Panc1 (cell line): Measurements from ENCODE around the gene ZBTB1. TPM values are rescaled to one million over a fixed set of nuclear protein-coding genes. Genes with fewer than 3 reads are reported as not detected.

ENCODE experiments used
- ATAC-seq: fragments of 200-7000 bp; cut with Tn5 transposase; 2 replicates; pipeline ENCODE4 v1.9.1; 2020; ENCODE audit warnings: mild to moderate bottlenecking, moderate library complexity
- BruUV-seq: library from RNA; stranded (reverse); fragments of 400-500 nt; replicated peaks from 2 replicates; lab custom pipeline; 2021; lab: Mats Ljungman, UMichigan
- CTCF ChIA-PET: fragments of 300-600 bp; sonication (Branson Sonifier 250); formaldehyde crosslinking; loops from one replicate; lab custom pipeline; 2022; ENCODE audit warnings: antibody characterized with exemption; lab: Charles Lee
- POLR2A ChIA-PET: fragments of 300-600 bp; sonication (Branson Sonifier 250); formaldehyde crosslinking; loops from one replicate; lab custom pipeline; 2022; ENCODE audit warnings: antibody characterized with exemption; lab: Charles Lee
- DNase-seq: peaks from one replicate; pipeline ENCODE4 v3.0.0-alpha.2; 2010; ENCODE audit warnings: low read depth, low spot score
- H3K27ac ChIP-seq: 2 replicates; pipeline ENCODE4 v1.5.1; 2011; ENCODE audit warnings: mild to moderate bottlenecking, low read length, inconsistent platforms
- H3K27me3 ChIP-seq: fragments of 200-500 bp; sonication (Bioruptor generic); 2 replicates; pipeline ENCODE4 v1.6.0; 2014; ENCODE audit warnings: low read length, inconsistent platforms; ENCODE audit not compliant: control insufficient read depth, insufficient read depth
- H3K36me3 ChIP-seq: fragments of 200-500 bp; sonication (Bioruptor generic); 2 replicates; pipeline ENCODE4 v1.5.1; 2014; ENCODE audit warnings: inconsistent platforms, mild to moderate bottlenecking, low read length, moderate library complexity; ENCODE audit not compliant: control insufficient read depth, insufficient read depth
- H3K4me1 ChIP-seq: 2 replicates; pipeline ENCODE4 v1.5.1; 2011; ENCODE audit warnings: inconsistent platforms, mild to moderate bottlenecking, low read length, moderate library complexity; ENCODE audit not compliant: control insufficient read depth, insufficient read depth
- H3K4me3 ChIP-seq, 2 experiments: 2 replicates each; pipeline ENCODE4 v1.5.1; 2011 to 2012; ENCODE audit warnings: low read depth in 2 of 2, low read length in 2 of 2, mild to moderate bottlenecking in 2 of 2, inconsistent platforms in 1 of 2, moderate library complexity in 1 of 2
- H3K9me3 ChIP-seq: fragments of 200-500 bp; sonication (Bioruptor generic); 2 replicates; pipeline ENCODE4 v1.5.1; 2014; ENCODE audit warnings: low read depth, mild to moderate bottlenecking, inconsistent platforms, low read length, moderate library complexity; ENCODE audit not compliant: control insufficient read depth, insufficient read depth
- POLR2AphosphoS5 ChIP-seq: IDR thresholded peaks from 2 replicates; pipeline ENCODE4 v1.6.1; 2012; ENCODE audit warnings: mild to moderate bottlenecking, low read depth, low read length, moderate library complexity
- REST ChIP-seq, 2 experiments: IDR thresholded peaks; 2 replicates each; pipeline ENCODE4 v1.6.1; 2011 to 2012; ENCODE audit warnings: low read depth in 2 of 2, control low read depth in 1 of 2, low read length in 1 of 2, mild to moderate bottlenecking in 1 of 2, moderate library complexity in 1 of 2; ENCODE audit not compliant: insufficient read depth in 1 of 2
- SIN3A ChIP-seq: IDR thresholded peaks from 2 replicates; pipeline ENCODE4 v1.6.1; 2012; ENCODE audit warnings: low read depth, mild to moderate bottlenecking, low read length, moderate library complexity, borderline replicate concordance; ENCODE audit not compliant: insufficient read depth
- TCF7L2 ChIP-seq: IDR thresholded peaks from 2 replicates; pipeline ENCODE4 v1.6.1; 2011; ENCODE audit warnings: mild to moderate bottlenecking, low read depth, low read length, inconsistent platforms
- in situ Hi-C: cut with HindIII; loops from 2 replicates; pipeline ENCODE4 v1.10.0; 2016; ENCODE audit warnings: low sequenced_read_pairs, low pct_unique_long_range_greater_than_20kb
- intact Hi-C: fragments of 100-400 bp; cut with micrococcal nuclease; formaldehyde crosslinking; loops from one replicate; pipeline ENCODE4 v1.10.0; 2022; ENCODE audit not compliant: unreplicated experiment
- total RNA-seq: library from RNA; stranded (reverse); gene quantifications from one replicate; pipeline ENCODE4 v1.2.1, GENCODE V29; 2021; ENCODE audit not compliant: unreplicated experiment
- TF ChIP-seq, protein P1 (sequence below): fragments of 450-650 bp; IDR thresholded peaks from 2 replicates; pipeline ENCODE4 v1.5.1; 2017; ENCODE audit warnings: mild to moderate bottlenecking

Gene ZBTB1
- total RNA-seq, 1 experiment from 2014 or later: 36.1 TPM

GRCh38 chr14:64496764-64497163 is 7.8 kb upstream of the ZBTB1 start:
- H3K27me3 ChIP-seq: no peaks in the 10 kb centered on the region
- no peaks in the 10 kb centered on the region for H3K9me3 ChIP-seq
- peaks cover 9% of the 10 kb centered on the region; the same call in 1 of the 2 replicates for H3K4me1 ChIP-seq
- no peak overlapping the region for H3K4me3 ChIP-seq
- peaks cover 2% of the 10 kb centered on the region; the same call in 1 of the 2 replicates for H3K36me3 ChIP-seq
- ATAC-seq (no peak), DNase-seq (no peak)
- intact Hi-C loops: no loop called here
- TF ChIP-seq, protein P1, sequence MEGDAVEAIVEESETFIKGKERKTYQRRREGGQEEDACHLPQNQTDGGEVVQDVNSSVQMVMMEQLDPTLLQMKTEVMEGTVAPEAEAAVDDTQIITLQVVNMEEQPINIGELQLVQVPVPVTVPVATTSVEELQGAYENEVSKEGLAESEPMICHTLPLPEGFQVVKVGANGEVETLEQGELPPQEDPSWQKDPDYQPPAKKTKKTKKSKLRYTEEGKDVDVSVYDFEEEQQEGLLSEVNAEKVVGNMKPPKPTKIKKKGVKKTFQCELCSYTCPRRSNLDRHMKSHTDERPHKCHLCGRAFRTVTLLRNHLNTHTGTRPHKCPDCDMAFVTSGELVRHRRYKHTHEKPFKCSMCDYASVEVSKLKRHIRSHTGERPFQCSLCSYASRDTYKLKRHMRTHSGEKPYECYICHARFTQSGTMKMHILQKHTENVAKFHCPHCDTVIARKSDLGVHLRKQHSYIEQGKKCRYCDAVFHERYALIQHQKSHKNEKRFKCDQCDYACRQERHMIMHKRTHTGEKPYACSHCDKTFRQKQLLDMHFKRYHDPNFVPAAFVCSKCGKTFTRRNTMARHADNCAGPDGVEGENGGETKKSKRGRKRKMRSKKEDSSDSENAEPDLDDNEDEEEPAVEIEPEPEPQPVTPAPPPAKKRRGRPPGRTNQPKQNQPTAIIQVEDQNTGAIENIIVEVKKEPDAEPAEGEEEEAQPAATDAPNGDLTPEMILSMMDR: no peak
- in situ Hi-C loops: no loop called here
- ChIA-PET POLR2A (interaction anchor here (0.7 kb wide), 1 partner anchor 47 kb away, joined by 4 read pairs; no protein-coding TSS in a partner anchor), CTCF (no interaction called here)
- no TSS peak for BruUV-seq
- no peak overlapping the region for H3K27ac ChIP-seq

GRCh38 chr14:64500088-64500487 is 4.5 kb upstream of the ZBTB1 start:
- Histone ChIP-seq H3K9me3 (no peaks in the 10 kb centered on the region), H3K27ac (no peak overlapping the region; the same call in 1 of the 2 replicates), H3K4me3 (no peak overlapping the region), H3K36me3 (peaks cover 11% of the 10 kb centered on the region; the same call in 1 of the 2 replicates), H3K27me3 (no peaks in the 10 kb centered on the region), H3K4me1 (peaks cover 17% of the 10 kb centered on the region)
- ChIA-PET POLR2A (no interaction called here), CTCF (no interaction called here)
- intact Hi-C loops: no loop called here
- BruUV-seq: no TSS peak
- in situ Hi-C loops: no loop called here
- DNase-seq: no peak
- TF ChIP-seq SIN3A (no peak), TCF7L2 (no peak), POLR2AphosphoS5 (no peak), REST (IDR thresholded peaks at IDR 0.05; ENCODE audit: insufficient read depth in 1 of 2, low read depth in 2 of 2, low read length in 1 of 2) (no peak)
- TF ChIP-seq, protein P1: no peak
- no peak for ATAC-seq
